Heart left ventricle (tissue), 16 donors: Measurements from ENCODE around the gene PTPN6. TPM values are rescaled to one million over a fixed set of nuclear protein-coding genes. Genes with fewer than 3 reads are reported as not detected.

Experiments used
- ATAC-seq, 4 donors: fragments of 200-7000 bp; cut with Tn5 transposase; one replicate each; pipeline ENCODE4 v1.9.1; 2020 to 2022; ENCODE audit warnings: moderate library complexity in 4 of 4, mild to moderate bottlenecking in 3 of 4, moderate number of reproducible peaks in 1 of 4
- DNase-seq, 5 donors: peaks; one replicate each; pipeline ENCODE4 v3.0.0-alpha.2; 2020
- H3K27ac ChIP-seq, 12 donors: fragments of 200-600 bp; sonication (generic) in 4 of 12; one replicate each; pipeline versions ENCODE4 v1.5.0 to v1.8.0; 2016 to 2022; ENCODE audit warnings: mild to moderate bottlenecking in 2 of 12
- H3K27me3 ChIP-seq, 9 donors: fragments of 200-600 bp; sonication (generic) in 2 of 9; one replicate each; pipeline versions ENCODE4 v1.5.1 to v1.8.0; 2016 to 2022; ENCODE audit warnings: mild to moderate bottlenecking in 3 of 9
- H3K36me3 ChIP-seq, 9 donors: fragments of 200-600 bp; sonication (generic) in 2 of 9; one replicate each; pipeline versions ENCODE4 v1.5.0 to v1.8.0; 2018 to 2022; ENCODE audit warnings: mild to moderate bottlenecking in 2 of 9
- H3K4me1 ChIP-seq, 12 donors: fragments of 200-600 bp; sonication (generic) in 4 of 12; one replicate each; pipeline versions ENCODE4 v1.5.0 to v1.8.0; 2016 to 2022; ENCODE audit warnings: mild to moderate bottlenecking in 3 of 12
- H3K4me3 ChIP-seq, 12 donors: fragments of 200-600 bp; sonication (generic) in 4 of 12; one replicate each; pipeline versions ENCODE4 v1.5.0 to v1.8.0; 2017 to 2022; ENCODE audit warnings: mild to moderate bottlenecking in 9 of 12, moderate library complexity in 4 of 12
- H3K9me3 ChIP-seq, 12 donors: fragments of 200-600 bp; sonication (generic) in 4 of 12; one replicate each; pipeline versions ENCODE4 v1.5.0 to v1.8.0; 2016 to 2022; ENCODE audit warnings: mild to moderate bottlenecking in 1 of 12
- CTCF ChIP-seq, 12 donors: fragments of 200-600 bp; sonication (generic) in 4 of 12; IDR thresholded peaks; one replicate each; pipeline versions ENCODE4 v1.5.0 to v1.8.0; 2018 to 2022; ENCODE audit warnings: antibody characterized with exemption in 12 of 12, mild to moderate bottlenecking in 5 of 12
- POLR2A ChIP-seq, 2 donors: fragments of 450-650 bp; IDR thresholded peaks; one replicate each; pipeline ENCODE4 v1.6.1; 2017; ENCODE audit warnings: antibody characterized with exemption in 2 of 2, mild to moderate bottlenecking in 2 of 2, moderate library complexity in 2 of 2
- WGBS, 4 donors: extraction: QIAGEN DNeasy Blood & Tissue Kit in 2 of 4; methylation state at CpG; one replicate each; pipeline versions ENCODE4 v1.1.5 to v1.1.7; 2013 to 2018; 5-methylcytosine and 5-hydroxymethylcytosine counted together
- intact Hi-C, 10 donors: fragments of 100-400 bp; cut with DNase I; formaldehyde crosslinking; loops; one replicate each; pipeline versions ENCODE4 v1.11.1 to v1.14.2; 2022
- polyA plus RNA-seq, 2 donors: library from polyadenylated mRNA; stranded (reverse); fragments of 200-250 nt; gene quantifications; one replicate each; pipeline ENCODE4 v1.2.3, GENCODE V29; 2013
- total RNA-seq, 9 donors: library from RNA; depleted of rRNA in 2 of 9; stranded (reverse); fragments of >200 nt in 2 of 9; fragmentation: NEBNext Ultra II Directional in 3 of 9; extraction: Animal tissue kit (Norgen Biotek cat#: 25700) in 3 of 9; gene quantifications; one replicate each; pipeline versions ENCODE4 v1.1.0 to v1.2.4, GENCODE V29; 2016 to 2023
- donor health status: ischemic (EF 13 %, LVEDD 7.1; RV severe dilation, severe dysfunction).
- donor health status: healthy with polysubstance abuse.
- donor health status: DM: no; HTN: yes; CAD: no.
- donor health status: DM: no; HTN: no; CAD: no.
- donor health status: ischemic (EF 25% LVEDD 6.9; RV normal size, moderate dysfunction).
- donor health status: ischemic (EF 25% LVEDD 5.7; RV mildly dilated, moderate dysfunction).
- donor health status: healthy.
- donor health status: DM: yes; HTN: yes; CAD: no.
- donor health status: ischemic (EF 35%, LVEDD 5.7; RV mildly dilated, moderate dysfunction).
- donor health status: nonischemic (EF 11% LVEDD 7.7; RV severe dilation, severe dysfunction).
- donor health status: DM: yes; HTN: yes; CAD: no.
- donor health status: PGD.
- donor health status: ischemic (EF 29% LVEDD 5.4; RV normal size, mild dysfunction).
- donor health status: nonischemic (EF 23%, LVEDD 6.1; RV moderate dilation, normal function).

PTPN6 gene
- total and polyA plus RNA-seq, 11 donors, result 3.5 to 63.2 (median 6.1) TPM

DNA sequence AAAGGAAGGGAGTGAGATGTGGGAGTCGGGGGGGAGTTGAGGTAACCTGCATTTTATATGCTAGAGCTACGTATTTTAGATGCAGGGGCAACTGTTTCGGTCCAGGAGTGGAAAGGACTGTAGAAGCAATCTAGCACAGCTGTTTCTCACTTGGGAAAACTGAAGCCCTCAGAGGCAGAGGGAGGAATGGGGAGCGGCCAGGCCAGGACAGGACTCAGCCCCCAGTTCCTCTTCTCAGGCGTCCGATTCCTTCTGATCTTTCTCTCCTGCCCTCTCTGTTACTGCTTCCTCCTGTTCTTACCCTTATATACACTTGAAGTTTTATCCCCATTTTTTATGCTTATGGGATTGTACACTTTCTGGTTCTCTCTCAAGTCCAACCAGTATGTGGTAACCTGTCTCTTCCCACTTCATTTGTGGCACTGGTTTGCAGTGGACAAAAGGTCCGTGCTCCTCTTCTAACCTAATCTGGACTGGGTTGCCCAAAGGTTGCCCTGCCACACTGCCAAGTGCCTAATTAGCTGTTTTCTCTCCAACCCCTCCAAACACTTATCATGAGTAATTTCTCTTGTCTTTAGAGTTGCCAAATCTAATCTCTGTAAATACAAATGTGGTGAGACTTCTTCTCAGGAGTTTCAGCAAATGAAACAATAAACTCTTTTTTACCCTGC lies 50.9 kb downstream of the PTPN6 start:
- Histone ChIP-seq H3K27me3 (no peaks in the 10 kb centered on the region), H3K36me3 (peaks cover 0 to 41% (median 17%) of the 10 kb centered on the region in 9 donors), H3K9me3 (no peaks in the 10 kb centered on the region), H3K27ac (peak overlapping the region in 4 of 12 donors; percentile 16 to 46 (median 35)), H3K4me3 (peak overlapping the region in 1 of 12 donors; percentile 12), H3K4me1 (peaks cover 0 to 48% (median 9%) of the 10 kb centered on the region in 12 donors)
- WGBS, 4 donors, result 69 to 80% (median 74%) methylated on average over 7 of the region's 7 CpGs
- DNase-seq, result no peak
- intact Hi-C loops, result no loop called here
- ATAC-seq, result no peak
- no peak for TF ChIP-seq CTCF (IDR thresholded peaks at IDR 0.05)
- TF ChIP-seq POLR2A (IDR thresholded peaks at IDR 0.05), result no peak

DNA sequence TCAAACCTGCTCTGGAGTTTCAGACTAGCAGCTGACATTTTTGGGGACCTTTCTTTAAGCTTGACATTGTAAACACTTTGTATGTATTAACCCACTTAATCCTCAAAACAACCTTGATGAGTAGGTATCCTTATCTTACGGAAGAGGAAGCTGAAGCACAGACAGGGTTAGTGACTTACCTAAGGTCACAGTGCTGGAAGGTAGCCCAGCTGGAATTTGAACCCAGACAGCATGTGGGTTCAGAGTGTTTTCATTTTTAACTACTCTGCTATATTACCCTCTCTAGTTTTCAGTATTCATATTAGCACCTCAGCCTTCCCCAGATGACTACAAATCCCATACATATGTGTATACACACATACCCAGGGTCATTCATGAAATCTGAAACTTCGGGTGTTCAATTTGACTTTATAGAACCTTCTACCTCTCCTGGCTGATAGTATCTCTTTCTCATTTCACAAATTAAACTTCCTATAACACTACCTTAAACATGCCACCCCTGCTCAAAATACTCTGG lies 53.2 kb downstream of the PTPN6 start:
- Histone ChIP-seq H3K36me3 (peaks cover 0 to 32% (median 8%) of the 10 kb centered on the region in 9 donors), H3K27ac (peak overlapping the region in 1 of 12 donors; percentile 53), H3K4me1 (peaks cover 0 to 61% (median 9%) of the 10 kb centered on the region in 12 donors), H3K27me3 (no peaks in the 10 kb centered on the region), H3K9me3 (no peaks in the 10 kb centered on the region), H3K4me3 (no peak overlapping the region)
- no peak for ATAC-seq
- DNase-seq, result no peak
- 80 to 94% (median 91%) methylated on average over 2 of the region's 2 CpGs for WGBS, 4 donors
- intact Hi-C loops, result no loop called here
- TF ChIP-seq CTCF (IDR thresholded peaks at IDR 0.05), result no peak
- no peak for TF ChIP-seq POLR2A (IDR thresholded peaks at IDR 0.05)

DNA sequence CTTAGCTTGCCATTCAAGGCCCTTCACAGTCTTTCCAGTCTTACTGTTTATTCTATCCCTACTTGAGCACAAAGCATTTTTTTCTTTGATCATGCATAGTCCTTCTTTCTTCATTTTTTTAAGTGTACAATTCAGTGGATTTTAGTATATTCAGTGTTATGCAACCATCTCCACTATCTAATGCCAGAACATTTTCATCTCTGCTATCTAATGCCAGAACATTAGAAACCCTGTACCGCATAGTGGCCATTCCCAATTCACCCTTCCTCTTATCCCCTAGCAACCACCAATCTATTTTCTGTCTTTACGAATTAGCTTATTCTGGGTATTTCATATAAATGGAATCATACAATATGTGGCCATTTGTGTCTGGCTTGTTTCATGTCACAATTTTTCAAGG lies 53.7 kb downstream of the PTPN6 start:
- DNase-seq (no peak), ATAC-seq (no peak)
- Histone ChIP-seq H3K4me3 (no peak overlapping the region), H3K36me3 (peaks cover 0 to 32% (median 11%) of the 10 kb centered on the region in 9 donors), H3K9me3 (no peaks in the 10 kb centered on the region), H3K4me1 (peaks cover 0 to 66% (median 9%) of the 10 kb centered on the region in 12 donors), H3K27ac (peak overlapping the region in 1 of 12 donors; percentile 53), H3K27me3 (no peaks in the 10 kb centered on the region)
- TF ChIP-seq POLR2A (IDR thresholded peaks at IDR 0.05), result no peak
- TF ChIP-seq CTCF (IDR thresholded peaks at IDR 0.05), result no peak
- intact Hi-C loops, result no loop called here
- WGBS, 4 donors, result 82 to 93% (median 87%) methylated on average over 2 of the region's 2 CpGs

- H3K27me3 ChIP-seq, result no peaks in the 10 kb centered on the region
- peak overlapping the region in 1 of 12 donors; percentile 53 for H3K27ac ChIP-seq
- ATAC-seq (peak in 1 of 4 donors; percentile 22), DNase-seq (no peak)
- no peaks in the 10 kb centered on the region for H3K9me3 ChIP-seq
- TF ChIP-seq POLR2A (IDR thresholded peaks at IDR 0.05), result no peak
- no peak for TF ChIP-seq CTCF (IDR thresholded peaks at IDR 0.05)
- intact Hi-C loops, result no loop called here
- 89 to 91% (median 90%) methylated on average over 2 of the region's 2 CpGs for WGBS, 4 donors
- H3K36me3 ChIP-seq, result peaks cover 0 to 35% (median 13%) of the 10 kb centered on the region in 9 donors
- no peak overlapping the region for H3K4me3 ChIP-seq
- peaks cover 0 to 68% (median 9%) of the 10 kb centered on the region in 12 donors for H3K4me1 ChIP-seq
Observed at GRCh38 chr12:7005311-7005710, 54.2 kb downstream of the PTPN6 start.
